MM.1S (cell line): ENCODE data around the gene PISD.

Experiments used
- EZH2phosphoT487 ChIP-seq: fragments of 300-600 bp; sonication (generic); IDR thresholded peaks from 2 replicates; pipeline ENCODE4 v1.6.1; 2018; ENCODE audit warnings: antibody characterized with exemption, low read length
- TF ChIP-seq, protein P1 (sequence below): fragments of 300-600 bp; sonication (generic); IDR thresholded peaks from 2 replicates; pipeline ENCODE4 v1.5.1; 2016; ENCODE audit warnings: antibody characterized with exemption, low read length, mixed read lengths

DNA sequence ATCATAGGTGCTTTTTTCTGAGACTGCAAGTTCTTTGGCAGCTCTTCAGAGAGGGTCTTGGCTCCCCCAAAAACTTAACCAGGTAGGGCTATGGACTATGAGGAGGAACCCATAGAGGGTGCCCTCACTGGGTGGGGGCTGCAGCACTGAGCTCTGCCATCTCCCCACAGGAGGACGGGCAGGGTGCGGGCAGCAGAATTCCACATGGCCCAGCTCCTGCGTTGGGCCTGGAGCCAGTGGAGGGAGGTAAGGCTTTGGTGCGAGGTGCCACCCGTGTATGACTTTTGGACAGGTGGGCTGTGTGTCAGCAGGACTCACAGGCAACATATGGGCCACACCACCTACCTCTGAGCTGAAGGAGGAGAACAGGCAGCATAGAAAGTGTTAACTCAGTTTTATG, 58.4 kb downstream of the PISD start:
- TF ChIP-seq, protein P1, sequence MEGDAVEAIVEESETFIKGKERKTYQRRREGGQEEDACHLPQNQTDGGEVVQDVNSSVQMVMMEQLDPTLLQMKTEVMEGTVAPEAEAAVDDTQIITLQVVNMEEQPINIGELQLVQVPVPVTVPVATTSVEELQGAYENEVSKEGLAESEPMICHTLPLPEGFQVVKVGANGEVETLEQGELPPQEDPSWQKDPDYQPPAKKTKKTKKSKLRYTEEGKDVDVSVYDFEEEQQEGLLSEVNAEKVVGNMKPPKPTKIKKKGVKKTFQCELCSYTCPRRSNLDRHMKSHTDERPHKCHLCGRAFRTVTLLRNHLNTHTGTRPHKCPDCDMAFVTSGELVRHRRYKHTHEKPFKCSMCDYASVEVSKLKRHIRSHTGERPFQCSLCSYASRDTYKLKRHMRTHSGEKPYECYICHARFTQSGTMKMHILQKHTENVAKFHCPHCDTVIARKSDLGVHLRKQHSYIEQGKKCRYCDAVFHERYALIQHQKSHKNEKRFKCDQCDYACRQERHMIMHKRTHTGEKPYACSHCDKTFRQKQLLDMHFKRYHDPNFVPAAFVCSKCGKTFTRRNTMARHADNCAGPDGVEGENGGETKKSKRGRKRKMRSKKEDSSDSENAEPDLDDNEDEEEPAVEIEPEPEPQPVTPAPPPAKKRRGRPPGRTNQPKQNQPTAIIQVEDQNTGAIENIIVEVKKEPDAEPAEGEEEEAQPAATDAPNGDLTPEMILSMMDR: no peak
- no peak for TF ChIP-seq EZH2phosphoT487
